BLaER1 (cell line): ENCODE measurements around the gene BLACAT1.
A peak's percentile ranks its signal among the peaks of the same experiment; 100 is the strongest.

Source experiments
- H3K27ac ChIP-seq: shearing (Covaris generic); formaldehyde crosslinking; 2 replicates; pipeline ENCODE4 v1.8.1; 2022
- H3K27me3 ChIP-seq: shearing (Covaris generic); formaldehyde crosslinking; 2 replicates; pipeline ENCODE4 v1.8.1; 2022
- H3K36me3 ChIP-seq: shearing (Covaris generic); formaldehyde crosslinking; 2 replicates; pipeline ENCODE4 v1.8.1; 2022
- H3K4me1 ChIP-seq: shearing (Covaris generic); formaldehyde crosslinking; 2 replicates; pipeline ENCODE4 v1.8.1; 2022
- H3K4me2 ChIP-seq: shearing (Covaris generic); formaldehyde crosslinking; 2 replicates; pipeline ENCODE4 v1.8.1; 2022
- H3K4me3 ChIP-seq: shearing (Covaris generic); formaldehyde crosslinking; 2 replicates; pipeline ENCODE4 v1.8.1; 2022
- H3K9ac ChIP-seq: shearing (Covaris generic); formaldehyde crosslinking; 2 replicates; pipeline ENCODE4 v1.8.1; 2022
- H3K9me3 ChIP-seq: shearing (Covaris generic); formaldehyde crosslinking; 2 replicates; pipeline ENCODE4 v1.8.1; 2022
- H4K20me1 ChIP-seq: shearing (Covaris generic); formaldehyde crosslinking; 2 replicates; pipeline ENCODE4 v1.8.1; 2022
- Cebpa-rat ChIP-seq: shearing (Covaris generic); IDR thresholded peaks from 2 replicates; pipeline ENCODE4 v1.8.1; 2022

Gene BLACAT1

GRCh38 chr1:205455581-205456382 is at the start of gene BLACAT1:
BLACAT1 (minus strand) TSS chr1:205456045.
- H3K27ac ChIP-seq: no peak within 1 kb of the TSS

GRCh38 chr1:205505076-205505729 is 49.4 kb upstream of the BLACAT1 start:
- Histone ChIP-seq H3K4me1 (peaks cover 49% of the 10 kb centered on the region), H3K4me2 (peak overlapping the region; percentile 93), H3K9me3 (no peaks in the 10 kb centered on the region), H3K27ac (peak overlapping the region; percentile 80), H3K9ac (peak overlapping the region; percentile 84), H3K27me3 (no peaks in the 10 kb centered on the region), H3K36me3 (peaks cover 6% of the 10 kb centered on the region; the same call in 1 of the 2 replicates), H3K4me3 (peak overlapping the region; percentile 82), H4K20me1 (peaks cover 46% of the 10 kb centered on the region)
- no peak for TF ChIP-seq Cebpa-rat

More at GRCh38 chr1:205455581-205456382, at the start of gene BLACAT1:
- Histone ChIP-seq H3K36me3 (no peaks in the 10 kb centered on the region), H3K9ac (no peak within 1 kb of the TSS), H3K27me3 (peaks cover 96% of the 10 kb centered on the region), H3K4me3 (peak within 1 kb of the TSS; percentile 7; the same call in 1 of the 2 replicates), H3K4me2 (peak within 1 kb of the TSS; percentile 19; the same call in 1 of the 2 replicates), H4K20me1 (peaks cover 38% of the 10 kb centered on the region), H3K9me3 (no peaks in the 10 kb centered on the region), H3K4me1 (no peaks in the 10 kb centered on the region)
- no peak for TF ChIP-seq Cebpa-rat

GRCh38 chr1:205504311-205505075 is 48.6 kb upstream of the BLACAT1 start, which contains the start of gene CDK18:
CDK18 (plus strand) TSS chr1:205504669; CDS start chr1:205523168, 18,499 bp downstream.
- Histone ChIP-seq H3K27ac (peak within 1 kb of the TSS; percentile 80), H3K9me3 (no peaks in the 10 kb centered on the region), H3K36me3 (0 out of 2 replicates have a peak, but pooled peaks cover 3% of the 10 kb centered on the region), H4K20me1 (peaks cover 39% of the 10 kb centered on the region), H3K4me3 (peak within 1 kb of the TSS; percentile 82), H3K4me2 (peak within 1 kb of the TSS; percentile 93), H3K9ac (peak within 1 kb of the TSS; percentile 84), H3K27me3 (no peaks in the 10 kb centered on the region), H3K4me1 (peaks cover 49% of the 10 kb centered on the region)
- no peak for TF ChIP-seq Cebpa-rat

GRCh38 chr1:205502992-205503391 is 47.1 kb upstream of the BLACAT1 start:
- TF ChIP-seq Cebpa-rat: no peak
- Histone ChIP-seq H3K36me3 (no peaks in the 10 kb centered on the region), H4K20me1 (peaks cover 25% of the 10 kb centered on the region), H3K4me2 (no peak overlapping the region), H3K4me1 (peaks cover 49% of the 10 kb centered on the region), H3K27ac (no peak overlapping the region), H3K9me3 (no peaks in the 10 kb centered on the region), H3K27me3 (no peaks in the 10 kb centered on the region), H3K9ac (no peak overlapping the region), H3K4me3 (no peak overlapping the region)

GRCh38 chr1:205502111-205502810 is 46.4 kb upstream of the BLACAT1 start:
- Histone ChIP-seq H3K4me2 (no peak overlapping the region), H3K4me1 (peaks cover 45% of the 10 kb centered on the region), H3K27me3 (no peaks in the 10 kb centered on the region), H3K9ac (no peak overlapping the region), H3K36me3 (no peaks in the 10 kb centered on the region), H3K27ac (no peak overlapping the region), H4K20me1 (peaks cover 18% of the 10 kb centered on the region), H3K9me3 (no peaks in the 10 kb centered on the region), H3K4me3 (no peak overlapping the region)
- no peak for TF ChIP-seq Cebpa-rat

- TF ChIP-seq Cebpa-rat: no peak
- Histone ChIP-seq H4K20me1 (peaks cover 1% of the 10 kb centered on the region), H3K9ac (no peak overlapping the region), H3K9me3 (no peaks in the 10 kb centered on the region), H3K27me3 (no peaks in the 10 kb centered on the region), H3K36me3 (no peaks in the 10 kb centered on the region), H3K27ac (no peak overlapping the region), H3K4me2 (peak overlapping the region; percentile 13; the same call in 1 of the 2 replicates), H3K4me1 (peaks cover 28% of the 10 kb centered on the region), H3K4me3 (no peak overlapping the region)
Observed at GRCh38 chr1:205500240-205501233, 44.7 kb upstream of the BLACAT1 start.

GRCh38 chr1:205499789-205500188 is 43.9 kb upstream of the BLACAT1 start:
- no peaks in the 10 kb centered on the region for H3K27me3 ChIP-seq
- H3K4me1 ChIP-seq: peaks cover 23% of the 10 kb centered on the region
- TF ChIP-seq Cebpa-rat: no peak
- no peaks in the 10 kb centered on the region for H3K9me3 ChIP-seq
- H3K4me3 ChIP-seq: no peak overlapping the region
- H3K4me2 ChIP-seq: no peak overlapping the region
- no peak overlapping the region for H3K27ac ChIP-seq
- no peaks in the 10 kb centered on the region for H4K20me1 ChIP-seq
- no peak overlapping the region for H3K9ac ChIP-seq
- H3K36me3 ChIP-seq: no peaks in the 10 kb centered on the region

- no peaks in the 10 kb centered on the region for H3K9me3 ChIP-seq
- no peak overlapping the region for H3K27ac ChIP-seq
- H3K27me3 ChIP-seq: no peaks in the 10 kb centered on the region
- no peak for TF ChIP-seq Cebpa-rat
- H3K36me3 ChIP-seq: no peaks in the 10 kb centered on the region
- H3K4me3 ChIP-seq: no peak overlapping the region
- H3K4me1 ChIP-seq: peaks cover 27% of the 10 kb centered on the region
- H4K20me1 ChIP-seq: no peaks in the 10 kb centered on the region
- H3K4me2 ChIP-seq: no peak overlapping the region
- H3K9ac ChIP-seq: no peak overlapping the region
Observed at GRCh38 chr1:205497351-205497750, 41.5 kb upstream of the BLACAT1 start.
